GM21723 (cell line): ENCODE measurements around the gene SGCD.
"Not testable (repeated sequence)": the region's sequence is repeated elsewhere in the genome, so short reads cannot be mapped to it uniquely, and the experiment has no call there.

Experiments
- ATAC-seq: cut with Tn5 transposase; IDR thresholded peaks from one replicate; pipeline ENCODE4 v1.9.1; 2021; ENCODE audit warnings: mild to moderate bottlenecking, moderate library complexity; ENCODE audit not compliant: unreplicated experiment

SGCD gene

DNA sequence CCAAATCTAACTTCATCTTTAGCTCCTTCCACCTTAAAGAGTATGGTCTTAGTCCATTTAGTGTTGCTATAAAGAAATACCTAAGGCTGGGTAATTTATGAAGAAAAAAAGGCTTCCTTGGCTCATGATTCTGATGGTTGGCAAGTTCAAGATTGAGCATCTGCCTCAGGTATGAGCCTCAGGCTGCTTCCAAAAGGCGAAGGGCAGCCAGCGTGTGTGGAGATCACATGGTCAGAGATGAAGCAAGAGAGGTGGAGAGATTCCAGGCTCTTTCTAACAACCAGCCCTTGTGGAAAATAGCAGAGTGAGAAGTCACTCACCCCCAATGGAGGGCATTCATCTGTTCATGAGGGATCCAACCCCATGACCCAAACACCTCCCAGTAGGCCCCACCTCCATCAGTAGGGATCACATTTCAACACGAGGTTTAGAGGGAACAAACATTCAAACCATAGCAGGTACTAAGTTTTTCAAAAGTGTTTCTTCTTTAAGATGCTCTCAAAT, 225.9 kb downstream of the SGCD start:
- no peak for ATAC-seq

DNA sequence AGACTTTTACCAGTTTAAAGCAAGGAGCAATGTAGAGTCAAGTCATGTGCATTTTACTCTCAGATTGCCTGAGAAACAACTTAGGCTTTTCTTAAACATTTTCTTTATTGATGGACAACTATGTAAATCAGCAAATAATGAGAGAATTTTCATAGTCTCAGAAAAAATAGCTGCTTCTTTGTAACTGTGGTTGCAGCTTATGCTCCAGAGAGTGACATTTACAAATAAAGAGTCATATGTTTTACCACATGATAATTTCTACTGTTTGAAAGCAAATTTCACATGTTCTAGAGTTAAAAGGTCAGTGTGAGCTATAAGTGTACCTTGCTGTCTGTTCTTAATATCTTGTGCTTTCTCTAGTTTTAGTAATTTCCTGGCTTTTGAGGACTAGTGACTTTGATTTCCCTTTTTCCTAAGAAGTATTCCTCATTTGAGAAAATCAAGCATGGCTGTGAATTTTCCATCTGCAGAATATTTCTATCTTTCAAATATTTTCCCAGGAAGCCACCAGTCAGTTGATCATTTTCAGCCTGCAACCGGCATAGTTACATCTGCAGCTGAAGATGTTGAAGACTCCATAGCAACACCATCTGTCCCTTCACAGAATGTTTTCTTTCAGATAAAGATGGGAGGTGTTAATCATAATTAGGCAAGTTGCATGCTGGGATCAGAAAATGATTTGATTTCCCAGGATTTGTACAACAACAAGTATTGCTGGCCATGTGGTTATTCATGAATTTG, 229.9 kb downstream of the SGCD start:
- no peak for ATAC-seq

DNA sequence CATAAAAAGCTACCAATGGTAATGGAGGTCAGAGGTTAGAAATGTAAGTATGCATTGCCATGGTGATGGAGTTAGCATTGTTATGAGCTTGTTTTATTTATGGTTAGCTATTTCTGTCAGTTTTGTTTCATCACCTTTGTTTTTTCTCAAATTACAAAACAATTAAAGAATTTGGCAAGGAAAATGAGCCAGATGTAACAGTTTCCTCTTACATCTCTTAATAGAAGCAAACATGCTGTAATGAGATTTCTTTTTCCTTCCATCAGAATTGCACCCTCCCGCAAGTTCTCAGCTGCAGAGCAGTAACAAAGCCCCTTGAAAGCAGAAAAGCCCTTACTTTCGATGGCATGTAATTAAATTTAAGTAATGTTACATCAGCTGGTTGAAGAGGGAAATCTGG, 233.0 kb downstream of the SGCD start:
- ATAC-seq = no peak

DNA sequence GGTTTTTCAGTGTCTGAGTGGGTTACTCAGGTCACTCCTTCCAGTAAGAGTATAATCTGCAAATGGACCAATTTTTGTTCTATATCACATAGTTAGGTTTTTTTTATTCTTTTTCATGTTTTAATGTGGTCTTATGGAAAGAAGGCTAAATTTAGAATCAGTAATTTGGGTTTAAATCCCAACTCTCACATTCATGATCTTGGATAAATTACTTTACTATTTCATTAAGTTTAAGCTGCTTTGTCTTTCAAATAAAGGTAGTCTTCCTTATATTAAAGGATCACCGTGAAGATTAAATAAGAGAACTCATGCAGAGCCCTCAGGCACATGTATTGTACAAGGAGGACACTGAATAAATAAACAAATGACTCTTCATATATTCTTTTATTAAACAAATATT, 234.7 kb downstream of the SGCD start:
- ATAC-seq = no peak

DNA sequence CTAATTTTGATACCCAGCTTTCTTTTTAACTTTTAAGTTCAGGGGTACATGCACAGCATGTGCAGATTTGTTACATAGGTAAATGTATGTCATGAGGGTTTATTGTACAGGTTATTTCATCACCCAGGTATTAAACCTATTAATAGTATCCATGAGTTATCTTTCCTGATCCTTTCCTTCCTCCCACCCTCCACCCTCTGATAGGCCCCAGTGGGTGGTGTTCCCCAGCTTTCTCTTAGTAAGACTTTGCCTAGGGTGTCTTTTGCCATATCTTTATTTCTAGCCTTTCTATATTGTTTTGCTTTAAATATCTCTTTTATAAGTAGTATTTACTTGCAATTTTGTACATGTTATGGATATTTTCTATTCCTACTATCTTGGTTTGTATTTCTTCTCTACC, 243.7 kb downstream of the SGCD start:
- no peak for ATAC-seq

DNA sequence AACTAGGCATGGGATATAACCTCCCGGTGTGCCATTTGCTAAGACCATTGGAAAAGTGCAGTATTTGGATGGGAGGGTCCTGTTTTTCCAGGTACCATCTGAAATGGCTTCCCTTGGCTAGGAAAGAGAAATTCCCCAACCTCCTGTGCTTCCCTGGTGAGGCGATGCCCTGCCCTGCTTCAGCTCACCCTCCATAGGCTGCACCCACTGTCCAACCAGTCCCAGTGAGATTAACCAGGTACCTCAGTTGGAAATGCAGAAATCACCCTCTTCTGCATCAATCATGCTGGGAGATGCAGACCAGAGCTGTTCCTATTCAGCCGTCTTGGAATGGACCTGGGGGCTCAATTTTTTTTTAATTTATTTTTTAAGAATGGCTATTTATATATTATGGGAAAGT, 254.8 kb downstream of the SGCD start:
- no peak for ATAC-seq

DNA sequence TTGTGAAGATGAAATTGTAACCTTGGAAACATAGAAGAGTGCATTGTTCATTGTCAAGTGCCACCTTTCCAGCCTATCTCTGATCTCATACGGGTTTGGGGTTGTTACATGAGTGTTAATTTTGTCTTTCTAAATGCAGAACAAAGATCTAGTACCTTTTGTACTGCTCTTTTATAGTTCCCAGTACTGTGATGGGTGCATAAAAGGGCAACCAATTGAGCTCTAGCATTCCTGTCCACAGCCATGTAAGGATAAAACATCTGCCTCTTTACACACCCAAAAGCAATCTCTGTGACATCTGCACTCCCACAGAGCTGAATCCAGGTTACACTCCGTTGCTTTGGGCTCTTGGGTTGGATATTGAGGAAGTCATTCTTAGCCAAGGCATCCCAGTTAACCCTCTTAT, 255.2 kb downstream of the SGCD start:
- ATAC-seq = no peak

DNA sequence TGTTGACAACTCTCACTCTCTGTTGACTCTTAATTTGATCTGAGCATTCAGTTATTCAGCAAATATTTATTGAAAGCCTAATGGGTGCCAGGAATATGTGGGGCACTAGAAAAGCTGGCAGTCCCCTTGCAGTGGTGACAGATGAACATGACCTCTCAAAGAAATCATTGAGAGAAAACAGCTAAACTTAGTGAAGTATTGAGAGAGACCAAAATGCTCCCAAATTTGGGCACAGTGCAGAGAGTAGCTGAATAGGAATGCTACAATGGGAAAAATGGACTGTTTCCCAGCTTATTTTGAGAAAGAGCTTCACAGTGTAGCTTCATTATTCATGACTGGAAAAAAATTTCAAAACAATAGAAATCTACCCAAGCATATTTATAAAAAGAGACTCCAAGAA, 257.9 kb downstream of the SGCD start:
- ATAC-seq = no peak

DNA sequence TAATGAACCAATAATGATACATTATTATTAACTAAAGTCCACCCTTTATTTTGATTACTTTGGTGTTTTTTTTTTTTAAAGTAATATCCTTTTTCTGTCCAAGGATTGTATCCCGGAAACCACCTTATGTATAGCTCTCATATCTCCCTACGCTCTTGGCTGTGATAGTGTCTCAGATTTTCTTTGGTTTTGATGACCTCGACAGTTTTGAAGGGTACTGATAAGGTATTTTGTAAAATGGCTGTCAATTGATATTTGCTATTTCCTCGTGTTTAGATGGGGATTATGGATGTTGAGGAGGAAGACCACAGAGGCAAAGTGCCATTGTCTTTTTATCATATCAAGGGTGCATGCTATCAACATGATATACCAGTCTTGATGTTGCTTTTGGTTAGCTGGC, 259.0 kb downstream of the SGCD start:
- no peak for ATAC-seq

DNA sequence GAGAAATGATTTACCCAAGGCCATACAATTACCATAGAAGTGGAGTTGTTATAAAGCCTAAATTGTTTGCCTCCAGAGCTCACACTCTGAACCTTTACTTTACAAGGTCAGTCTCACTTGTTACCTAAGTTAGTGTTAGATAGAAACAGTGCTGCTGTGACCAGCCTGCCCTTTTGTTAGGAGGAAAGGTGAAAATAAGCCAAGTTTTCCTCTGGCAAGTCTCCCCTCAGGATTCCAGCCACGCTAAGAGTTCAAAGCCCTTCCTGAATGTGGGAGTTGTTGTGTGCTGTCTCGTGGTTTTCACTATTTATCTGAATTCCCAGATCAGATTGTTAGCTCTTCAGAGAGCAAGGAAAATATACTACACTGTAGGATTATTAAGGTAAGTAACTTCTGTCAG, 260.0 kb downstream of the SGCD start:
- ATAC-seq = no peak

DNA sequence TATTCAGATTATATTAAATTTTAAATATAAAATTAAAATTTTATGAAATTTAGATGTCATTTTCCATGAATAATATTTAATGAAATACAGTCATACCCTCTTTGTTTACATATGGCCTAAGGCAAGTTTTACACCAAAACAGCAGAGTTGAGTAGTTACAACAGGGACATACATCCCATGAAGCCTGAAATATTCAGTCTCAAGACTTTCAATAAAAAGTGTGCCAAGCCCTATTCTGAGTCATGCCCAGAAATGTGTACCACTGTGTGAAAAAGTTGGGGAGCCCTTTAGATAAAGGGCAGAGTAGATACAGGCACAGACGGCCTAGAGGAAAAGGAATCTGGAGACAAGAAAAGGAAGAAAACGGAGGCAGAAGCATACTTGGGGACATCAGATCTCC, 261.3 kb downstream of the SGCD start:
- no peak for ATAC-seq

DNA sequence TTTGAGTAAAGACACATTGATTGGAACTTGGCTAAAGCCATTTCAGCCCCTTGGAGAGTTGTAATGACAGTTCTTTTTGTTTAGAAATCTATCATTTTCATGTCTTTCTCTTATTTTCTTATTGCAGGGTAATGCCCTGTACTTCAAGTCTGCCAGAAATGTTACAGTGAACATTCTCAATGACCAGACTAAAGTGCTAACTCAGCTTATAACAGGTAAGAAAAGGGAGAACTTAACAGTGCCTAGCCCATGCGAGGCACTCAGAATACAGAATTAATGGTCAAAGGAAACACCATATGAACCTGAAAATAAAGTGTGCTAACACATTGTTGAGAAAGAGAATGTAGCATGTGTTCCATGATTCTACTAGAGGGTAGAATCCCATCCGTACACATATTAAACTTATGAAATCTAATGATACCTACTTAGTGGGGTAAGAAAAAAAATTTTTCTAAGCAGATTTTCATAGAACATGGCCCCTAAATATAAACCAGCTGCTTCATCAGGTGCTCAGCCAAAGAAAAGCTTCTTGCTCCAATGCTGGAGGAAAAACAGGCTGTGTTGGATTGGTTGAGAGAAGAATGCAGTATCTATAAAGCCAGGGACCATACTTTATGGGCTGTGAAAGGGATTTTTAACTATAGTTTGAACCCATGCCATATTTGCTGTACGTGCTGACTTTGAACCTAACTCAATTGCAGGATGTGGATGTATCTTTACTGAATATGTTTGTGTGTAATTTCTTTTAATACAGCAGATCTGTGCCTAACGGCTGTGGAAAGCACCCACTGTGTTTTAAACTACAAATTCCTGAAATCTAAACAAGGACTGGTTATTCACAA, 262.4 kb downstream of the SGCD start:
- ATAC-seq = no peak

DNA sequence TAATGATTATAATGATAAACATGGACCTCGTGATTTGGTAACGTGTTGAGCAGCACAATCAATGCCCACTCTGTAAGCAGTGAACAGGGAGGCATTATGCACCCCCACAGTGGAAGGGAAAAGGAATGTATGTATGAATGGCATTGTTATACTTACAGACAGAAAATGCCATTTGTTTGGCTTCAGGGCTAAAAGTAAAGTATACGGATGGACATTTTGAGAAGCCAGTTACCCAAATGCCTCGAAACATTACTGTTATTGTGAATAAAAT, 262.9 kb downstream of the SGCD start:
- no peak for ATAC-seq

DNA sequence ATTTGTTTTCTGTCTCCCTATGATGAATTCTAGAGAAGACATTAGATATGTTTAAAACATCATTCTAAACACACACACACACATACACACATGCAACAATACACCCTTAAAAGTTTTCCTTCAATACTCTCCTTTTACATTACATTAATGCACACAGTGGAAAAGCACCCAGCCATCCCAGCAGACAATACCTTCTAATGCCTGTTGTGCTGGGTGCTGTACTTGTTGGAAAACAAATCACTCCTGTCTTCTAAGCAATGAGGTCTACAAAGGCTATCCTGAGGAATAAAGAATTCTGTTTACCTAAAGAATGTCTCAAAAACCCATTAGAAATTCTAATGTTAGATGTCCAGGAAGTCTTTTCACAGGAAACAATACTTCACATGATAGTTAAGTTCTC, 264.0 kb downstream of the SGCD start:
- ATAC-seq = no peak

DNA sequence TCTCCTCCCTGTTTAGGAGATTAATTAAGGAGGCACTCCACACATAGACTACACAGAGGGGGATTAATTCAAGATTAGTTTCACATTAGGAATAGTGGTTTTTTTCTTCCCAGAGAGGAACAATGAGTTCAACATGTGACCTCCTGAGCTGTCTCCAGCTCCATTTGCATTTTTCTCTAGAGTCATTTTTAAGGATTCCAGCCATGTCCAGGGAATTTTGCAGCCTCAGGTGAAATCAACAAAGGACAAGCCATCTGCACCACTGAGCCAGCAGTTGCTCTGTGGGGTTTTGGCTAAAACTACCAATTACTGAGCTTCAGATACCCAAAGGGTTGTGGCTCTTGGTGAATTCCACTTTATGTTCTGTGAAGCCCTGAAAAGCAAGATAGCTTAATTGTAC, 264.7 kb downstream of the SGCD start:
- no peak for ATAC-seq

DNA sequence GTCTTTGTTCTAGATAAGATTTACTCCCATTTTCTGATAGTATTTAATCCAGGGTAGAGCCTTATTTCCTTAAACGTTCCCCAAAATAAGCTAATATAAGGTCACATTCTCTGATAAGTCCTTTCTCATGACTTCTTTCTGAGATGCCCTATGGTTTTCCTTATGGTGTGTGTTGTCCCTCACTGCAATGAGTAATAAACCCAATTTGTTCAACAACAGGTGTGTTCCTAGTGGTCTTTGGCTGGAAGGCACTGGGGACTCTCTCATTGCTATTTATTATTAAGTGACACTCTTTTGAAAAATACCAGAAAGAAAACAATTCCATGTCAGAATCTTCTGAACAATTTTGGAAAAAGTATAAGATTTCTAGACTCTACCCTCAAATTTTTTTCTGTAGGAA, 266.6 kb downstream of the SGCD start:
- no peak for ATAC-seq

DNA sequence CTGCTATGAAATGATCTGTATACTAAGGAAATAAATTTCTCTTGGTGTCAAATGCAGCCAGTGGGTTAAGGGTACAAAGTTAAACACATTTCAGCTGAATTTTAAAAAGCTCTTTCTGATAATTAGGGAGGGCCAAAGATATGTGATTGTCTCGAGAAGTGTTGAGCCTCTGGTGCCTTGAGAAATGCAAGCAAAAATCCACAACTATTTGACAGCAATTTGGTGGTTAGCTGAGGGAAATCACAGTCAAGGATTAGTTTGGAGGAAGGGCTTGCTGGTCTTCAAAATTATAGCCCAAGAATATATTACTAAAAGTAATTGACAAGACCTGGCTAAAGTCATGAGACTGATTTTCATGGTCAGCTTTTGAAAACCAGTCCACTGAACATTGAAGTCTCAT, 267.4 kb downstream of the SGCD start:
- ATAC-seq = no peak

DNA sequence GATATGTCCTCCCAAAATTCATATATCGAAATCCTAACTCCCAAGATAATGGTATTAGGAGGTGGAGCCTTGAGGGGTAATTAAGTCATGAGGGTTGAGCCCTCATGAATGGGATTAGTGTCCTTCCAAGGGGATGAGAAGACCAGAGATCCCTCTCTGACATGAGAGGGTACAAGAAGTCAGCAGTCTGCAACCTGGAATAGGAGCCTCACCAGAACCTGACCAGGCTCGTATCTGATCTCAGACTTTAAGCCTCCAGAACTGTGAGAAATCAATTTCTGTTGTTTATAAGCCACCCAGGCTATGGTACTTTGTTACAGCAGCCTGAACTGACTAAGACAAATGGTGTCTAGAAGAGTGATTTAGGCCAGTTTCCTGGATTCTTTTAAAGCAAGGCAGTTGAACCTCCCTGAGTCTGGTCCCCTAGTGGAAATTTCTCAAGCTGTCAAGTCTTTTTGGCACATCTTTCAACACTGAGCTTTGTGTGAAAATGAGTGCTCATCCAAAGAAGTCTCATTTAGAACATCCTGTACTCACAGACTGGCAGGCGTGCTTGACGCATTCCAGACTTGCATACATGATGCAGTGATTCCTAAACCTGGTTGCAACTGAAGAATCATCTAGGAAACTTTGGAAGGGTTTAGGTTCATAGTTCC, 268.3 kb downstream of the SGCD start:
- ATAC-seq = no peak

DNA sequence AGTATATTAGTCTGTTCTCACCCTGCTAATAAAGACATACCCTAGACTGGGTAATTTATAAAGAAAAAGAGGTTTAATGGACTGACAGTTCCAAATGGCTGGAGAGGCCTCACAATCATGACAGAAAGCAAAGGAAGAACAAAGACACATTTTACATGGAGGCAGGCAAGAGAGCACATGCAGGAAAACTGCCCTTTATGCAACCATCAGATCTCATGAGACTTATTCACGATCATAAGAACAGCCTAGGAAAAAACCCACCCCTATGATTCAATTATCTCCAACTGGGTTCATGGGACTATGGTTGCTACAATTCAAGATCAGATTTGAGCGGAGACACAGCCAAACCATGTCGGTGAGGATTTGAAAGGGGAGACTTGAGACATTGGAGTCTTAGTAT, 270.3 kb downstream of the SGCD start:
- no peak for ATAC-seq

DNA sequence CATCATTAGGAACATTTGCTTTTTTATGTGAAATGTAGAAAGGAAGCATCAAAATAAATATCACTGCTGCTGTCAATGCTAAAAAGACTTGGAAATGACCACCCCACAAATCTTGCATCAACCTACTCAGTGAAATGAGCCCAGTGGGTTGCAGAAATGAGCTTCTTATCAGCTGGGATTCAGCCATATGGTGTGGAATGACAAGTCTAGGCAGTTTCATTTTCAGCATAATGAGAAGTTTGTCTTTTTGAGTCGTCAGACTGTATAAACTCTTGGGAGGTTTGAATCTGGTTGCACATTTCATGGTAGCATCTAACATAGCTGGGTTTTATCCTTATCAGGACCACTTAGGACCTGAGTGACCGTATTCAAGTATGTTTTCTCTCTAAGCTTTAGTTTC, 272.0 kb downstream of the SGCD start:
- no peak for ATAC-seq

DNA sequence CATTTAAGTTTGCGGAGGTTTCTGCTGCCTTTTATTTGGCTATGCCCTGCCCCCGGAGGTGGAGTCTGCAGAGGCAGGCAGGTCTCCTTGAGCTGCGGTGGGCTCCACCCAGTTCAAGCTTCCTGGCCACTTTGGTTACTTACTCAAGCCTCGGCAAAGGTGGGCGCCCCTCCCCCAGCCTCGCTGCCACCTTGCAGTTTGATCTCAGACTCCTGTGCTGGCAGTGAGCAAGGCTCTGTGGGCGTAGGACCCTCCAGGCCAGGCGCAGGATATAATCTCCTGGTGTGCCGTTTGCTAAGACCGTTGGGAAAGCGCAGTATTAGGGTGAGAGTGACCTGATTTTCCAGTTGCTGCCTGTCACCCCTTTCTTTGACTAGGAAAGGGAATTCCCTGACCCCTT, 283.6 kb downstream of the SGCD start:
- not testable (repeated sequence) for ATAC-seq

DNA sequence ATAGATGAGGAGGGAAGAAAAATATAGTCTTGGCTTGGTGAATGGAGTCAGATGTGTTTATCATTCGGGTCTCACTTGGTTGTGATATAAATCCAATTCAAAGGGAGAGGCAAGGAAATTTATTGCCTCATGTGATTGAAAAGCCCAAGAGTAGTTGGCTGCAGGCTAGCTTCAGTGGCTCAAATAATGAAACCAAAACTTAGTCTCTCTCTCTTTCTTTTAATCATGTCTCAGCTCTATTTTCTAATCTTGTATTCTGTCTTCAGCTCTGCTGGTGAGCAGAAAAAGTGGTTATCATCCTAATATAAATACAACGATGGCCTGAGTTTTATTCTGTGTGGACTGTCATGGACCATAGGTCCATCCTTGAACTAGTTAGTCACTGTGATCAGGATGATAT, 288.9 kb downstream of the SGCD start:
- ATAC-seq = no peak
